Stomach smooth muscle (tissue), 2 donors: Measurements from ENCODE around the gene MROH2A.

Source experiments
- H3K27ac ChIP-seq: one replicate; pipeline ENCODE4 v1.7.0; 2013; ENCODE audit warnings: mild to moderate bottlenecking, low read length, inconsistent platforms
- H3K27me3 ChIP-seq, 2 donors: one replicate each; pipeline ENCODE4 v1.7.0; 2013; ENCODE audit warnings: low read length in 2 of 2; ENCODE audit not compliant: insufficient read depth in 2 of 2, control insufficient read depth in 1 of 2
- H3K36me3 ChIP-seq, 2 donors: one replicate each; pipeline ENCODE4 v1.7.0; 2013; ENCODE audit warnings: low read length in 2 of 2; ENCODE audit not compliant: control insufficient read depth in 2 of 2, insufficient read depth in 2 of 2
- H3K4me1 ChIP-seq: one replicate; pipeline ENCODE4 v1.7.0; 2013; ENCODE audit warnings: low read length; ENCODE audit not compliant: control insufficient read depth, insufficient read depth
- H3K4me3 ChIP-seq, 2 donors: one replicate each; pipeline ENCODE4 v1.7.0; 2013; ENCODE audit warnings: low read length in 2 of 2
- H3K9ac ChIP-seq, 2 donors: one replicate each; pipeline ENCODE4 v1.7.0; 2013; ENCODE audit warnings: low read length in 2 of 2, mild to moderate bottlenecking in 1 of 2
- H3K9me3 ChIP-seq, 2 donors: one replicate each; pipeline ENCODE4 v1.7.0; 2013; ENCODE audit warnings: low read length in 2 of 2; ENCODE audit not compliant: control insufficient read depth in 2 of 2
- donor health status: healthy.
- donor health status: Pancreatic carcinoma.

The MROH2A gene

GRCh38 chr2:233802132-233802815, 24.1 kb downstream of the MROH2A start:
- no peak overlapping the region for H3K27ac ChIP-seq
- no peaks in the 10 kb centered on the region for H3K4me1 ChIP-seq
- peaks cover 0 to 3% of the 10 kb centered on the region in 2 donors for H3K9me3 ChIP-seq
- no peak overlapping the region for H3K9ac ChIP-seq
- H3K36me3 ChIP-seq = no peaks in the 10 kb centered on the region
- no peak overlapping the region for H3K4me3 ChIP-seq
- H3K27me3 ChIP-seq = peaks cover 0 to 2% of the 10 kb centered on the region in 2 donors

GRCh38 chr2:233803292-233803911, 25.3 kb downstream of the MROH2A start:
- no peak overlapping the region for H3K4me3 ChIP-seq
- H3K36me3 ChIP-seq = no peaks in the 10 kb centered on the region
- H3K4me1 ChIP-seq = no peaks in the 10 kb centered on the region
- H3K9ac ChIP-seq = no peak overlapping the region
- H3K9me3 ChIP-seq = peaks cover 0 to 6% of the 10 kb centered on the region in 2 donors
- H3K27me3 ChIP-seq = peaks cover 3 to 5% of the 10 kb centered on the region in 2 donors
- no peak overlapping the region for H3K27ac ChIP-seq

DNA sequence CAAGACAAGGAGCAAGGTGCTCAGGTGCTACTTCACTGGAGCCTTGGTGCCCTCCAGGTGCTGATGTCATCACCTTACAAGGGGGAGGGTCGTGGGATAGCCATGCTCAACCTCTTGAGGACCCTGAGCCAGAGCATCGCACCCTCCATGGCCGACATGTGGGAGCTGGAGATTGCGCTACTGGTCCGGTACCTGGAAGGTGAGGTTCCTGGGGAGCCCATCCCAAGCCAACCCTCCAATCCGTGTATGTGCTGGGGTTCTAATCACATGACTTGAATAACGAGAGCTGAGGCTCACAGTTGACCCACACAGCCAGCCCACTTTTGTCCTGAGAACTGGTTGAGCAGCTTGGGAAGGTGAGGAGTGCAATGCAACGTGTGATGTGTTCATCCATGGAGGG, 25.9 kb downstream of the MROH2A start:
- peaks cover 0 to 6% of the 10 kb centered on the region in 2 donors for H3K9me3 ChIP-seq
- H3K36me3 ChIP-seq = no peaks in the 10 kb centered on the region
- H3K27me3 ChIP-seq = peaks cover 3 to 8% of the 10 kb centered on the region in 2 donors

GRCh38 chr2:233807215-233807865, 29.2 kb downstream of the MROH2A start:
- Histone ChIP-seq H3K36me3 (no peaks in the 10 kb centered on the region), H3K9me3 (peaks cover 0 to 6% of the 10 kb centered on the region in 2 donors), H3K4me3 (no peak overlapping the region), H3K4me1 (no peaks in the 10 kb centered on the region), H3K9ac (no peak overlapping the region), H3K27ac (no peak overlapping the region), H3K27me3 (peaks cover 3 to 10% of the 10 kb centered on the region in 2 donors)

More for the DNA sequence above, 25.9 kb downstream of the MROH2A start:
- Histone ChIP-seq H3K27ac (no peak overlapping the region), H3K4me1 (no peaks in the 10 kb centered on the region), H3K9ac (no peak overlapping the region), H3K4me3 (no peak overlapping the region)

DNA sequence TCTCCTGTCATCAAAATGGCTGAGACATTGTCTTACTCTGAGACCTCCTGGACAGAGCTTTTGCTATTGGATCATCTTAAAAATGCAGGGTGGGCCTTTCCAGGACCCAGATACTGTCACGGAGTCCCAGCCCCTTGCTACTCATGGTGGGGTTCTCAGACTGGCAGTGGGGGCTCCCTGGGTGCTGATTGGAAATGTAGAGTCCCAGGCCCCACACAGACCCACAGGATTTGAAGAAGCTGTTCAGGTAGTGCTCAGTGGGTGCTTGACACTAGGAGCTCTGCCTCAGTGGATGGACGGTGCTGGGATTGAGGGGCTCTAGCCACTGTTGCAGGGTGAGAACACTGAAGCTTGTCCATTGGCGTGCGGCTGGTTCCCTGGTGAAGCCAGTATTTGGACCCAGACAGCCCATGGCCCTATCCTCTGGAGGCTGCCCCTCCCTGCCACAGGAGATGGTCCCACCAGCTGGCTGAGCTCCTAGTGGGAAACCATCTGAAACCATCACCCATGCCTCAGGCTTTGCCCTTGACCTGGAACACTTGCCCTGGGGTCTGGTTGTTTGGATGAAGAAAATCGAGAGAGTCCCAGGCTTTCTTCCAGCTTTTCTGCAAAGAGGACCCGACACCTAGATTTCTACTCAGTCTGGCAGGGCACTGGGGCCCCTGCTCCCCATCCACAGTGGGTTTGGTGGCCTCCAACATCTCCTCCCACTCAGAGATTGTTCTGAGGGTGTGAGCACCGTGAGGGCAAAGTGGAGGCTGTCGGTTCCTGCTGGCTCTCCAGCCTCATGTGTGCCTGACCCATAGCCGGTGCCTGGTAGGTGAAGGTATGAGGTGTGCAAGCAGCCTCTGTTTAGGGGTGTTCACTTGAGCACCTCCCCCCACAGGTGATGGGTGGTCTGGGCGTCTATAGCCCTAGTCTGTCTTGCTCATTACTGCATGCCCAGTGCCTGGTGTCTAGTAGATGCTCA, 30.1 kb downstream of the MROH2A start:
- Histone ChIP-seq H3K4me1 (no peaks in the 10 kb centered on the region), H3K9ac (no peak overlapping the region), H3K36me3 (no peaks in the 10 kb centered on the region), H3K27me3 (peaks cover 3 to 12% of the 10 kb centered on the region in 2 donors), H3K27ac (no peak overlapping the region), H3K9me3 (peaks cover 0 to 6% of the 10 kb centered on the region in 2 donors), H3K4me3 (no peak overlapping the region)

DNA sequence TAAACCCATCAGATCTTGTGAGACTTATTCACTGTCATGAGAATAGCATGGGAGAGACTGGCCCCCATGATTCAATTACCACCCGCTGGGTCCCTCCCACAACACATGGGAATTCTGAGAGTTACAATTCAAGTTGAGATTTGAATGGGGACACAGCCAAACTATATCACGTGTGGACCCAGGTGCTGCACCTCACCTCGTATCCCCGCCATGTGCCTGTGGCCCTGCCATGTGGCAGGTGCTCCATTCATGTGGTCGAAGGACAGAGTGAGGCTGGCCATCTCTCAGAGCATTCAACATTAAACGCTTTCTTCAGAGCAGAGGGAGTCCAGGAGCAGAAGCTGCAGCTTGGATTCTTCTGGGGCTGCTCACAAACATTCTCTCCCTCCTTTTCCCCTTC, 32.3 kb downstream of the MROH2A start:
- Histone ChIP-seq H3K4me3 (no peak overlapping the region), H3K36me3 (no peaks in the 10 kb centered on the region), H3K27me3 (peaks cover 3 to 9% of the 10 kb centered on the region in 2 donors), H3K4me1 (no peaks in the 10 kb centered on the region), H3K27ac (no peak overlapping the region), H3K9ac (no peak overlapping the region), H3K9me3 (peaks cover 0 to 6% of the 10 kb centered on the region in 2 donors)

DNA sequence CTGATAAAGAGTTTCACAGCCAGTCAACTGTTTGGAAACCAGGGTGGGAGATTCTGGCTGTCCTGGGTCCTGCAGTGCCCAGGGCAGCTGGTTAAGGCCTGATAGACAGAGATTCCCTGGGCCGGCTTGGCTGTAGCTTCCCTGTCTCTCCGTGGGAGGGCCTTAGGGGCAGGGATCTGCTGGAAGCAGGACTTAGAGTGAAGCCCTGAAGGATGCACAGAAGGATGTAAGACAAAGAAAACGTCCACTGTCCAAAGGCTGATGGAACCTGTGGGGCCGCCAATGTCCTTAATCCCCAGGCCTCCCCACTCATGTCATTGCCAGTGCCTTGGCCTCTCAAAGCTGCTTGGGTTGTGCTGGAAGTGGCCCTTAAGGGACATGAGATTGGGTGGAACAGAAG, 33.0 kb downstream of the MROH2A start:
- H3K9ac ChIP-seq = no peak overlapping the region
- peaks cover 0 to 6% of the 10 kb centered on the region in 2 donors for H3K9me3 ChIP-seq
- H3K36me3 ChIP-seq = no peaks in the 10 kb centered on the region
- H3K27me3 ChIP-seq = peaks cover 3 to 9% of the 10 kb centered on the region in 2 donors
- no peaks in the 10 kb centered on the region for H3K4me1 ChIP-seq
- H3K27ac ChIP-seq = no peak overlapping the region
- H3K4me3 ChIP-seq = no peak overlapping the region

GRCh38 chr2:233811732-233812131, 33.6 kb downstream of the MROH2A start:
- Histone ChIP-seq H3K27me3 (peaks cover 3 to 9% of the 10 kb centered on the region in 2 donors), H3K4me1 (no peaks in the 10 kb centered on the region), H3K27ac (no peak overlapping the region), H3K9me3 (peaks cover 0 to 6% of the 10 kb centered on the region in 2 donors), H3K4me3 (no peak overlapping the region), H3K9ac (no peak overlapping the region), H3K36me3 (no peaks in the 10 kb centered on the region)

- Histone ChIP-seq H3K9me3 (no peaks in the 10 kb centered on the region), H3K27ac (no peak overlapping the region), H3K4me3 (no peak overlapping the region), H3K36me3 (no peaks in the 10 kb centered on the region), H3K9ac (no peak overlapping the region), H3K4me1 (no peaks in the 10 kb centered on the region), H3K27me3 (peaks cover 0 to 6% of the 10 kb centered on the region in 2 donors)
Measured at GRCh38 chr2:233813236-233814055, 35.3 kb downstream of the MROH2A start.
